Measurements from ENCODE around the gene JTB. TPM values are rescaled to one million over a fixed set of nuclear protein-coding genes. Genes with fewer than 3 reads are reported as not detected.
"Not testable (repeated sequence)": the region's sequence is repeated elsewhere in the genome, so short reads cannot be mapped to it uniquely, and the experiment has no call there.

JTB gene
- polyA plus RNA-seq, 3 donors: 103 to 125 (median 103) TPM

GRCh38 chr1:153985341-153985912, 8.0 kb upstream of the JTB start:
- no peak for DNase-seq

GRCh38 chr1:153984123-153984894, 6.8 kb upstream of the JTB start:
- no peak for DNase-seq

GRCh38 chr1:153981735-153982134, 4.3 kb upstream of the JTB start:
- DNase-seq: not testable (repeated sequence)

- not testable (repeated sequence) for DNase-seq
Observed at GRCh38 chr1:153979091-153979490, 1.6 kb upstream of the JTB start.

GRCh38 chr1:153978274-153978909, 918 bp upstream of the JTB start:
- no peak for DNase-seq

GRCh38 chr1:153976819-153977249, 640 bp downstream of the JTB start:
- DNase-seq: no peak

- DNase-seq: no peak
Observed at GRCh38 chr1:153973525-153973924, 3.9 kb downstream of the JTB start.

- no peak for DNase-seq
Observed at GRCh38 chr1:153973071-153973470, 4.4 kb downstream of the JTB start.

- no peak for DNase-seq
Observed at GRCh38 chr1:153970346-153970745, 7.1 kb downstream of the JTB start.

- DNase-seq: no peak
Observed at GRCh38 chr1:153968972-153969371, 8.5 kb downstream of the JTB start.

- DNase-seq: no peak
Observed at GRCh38 chr1:153968408-153968807, 9.1 kb downstream of the JTB start.

- DNase-seq: no peak
Observed at GRCh38 chr1:153968000-153968363, 9.5 kb downstream of the JTB start.

- DNase-seq: peak; percentile 98
Observed at GRCh38 chr1:153967107-153967999, 10.1 kb downstream of the JTB start, which contains the start of gene CREB3L4. CREB3L4 (plus strand) TSS chr1:153967902; CDS start chr1:153968526, 624 bp downstream.

- DNase-seq: no peak
Observed at GRCh38 chr1:153963850-153964331, 13.6 kb downstream of the JTB start.

- DNase-seq: peak; percentile 98
Observed at GRCh38 chr1:153963030-153963849, 14.2 kb downstream of the JTB start, which contains the start of gene SLC39A1. SLC39A1 (minus strand) TSS chr1:153963537; CDS start chr1:153962715, 822 bp downstream.

GRCh38 chr1:153962088-153963029, 15.1 kb downstream of the JTB start:
- no peak for DNase-seq

- DNase-seq: no peak
Observed at GRCh38 chr1:153961421-153961820, 16.1 kb downstream of the JTB start.

GRCh38 chr1:153960206-153960605, 17.3 kb downstream of the JTB start:
- DNase-seq: no peak

GRCh38 chr1:153959454-153959853, 18.0 kb downstream of the JTB start:
- no peak for DNase-seq

GRCh38 chr1:153958961-153959260, 18.6 kb downstream of the JTB start:
- DNase-seq: no peak

Data from renal pelvis (tissue), 4 donors.